ENCODE results near the gene RPRD1B.

The RPRD1B gene

DNA sequence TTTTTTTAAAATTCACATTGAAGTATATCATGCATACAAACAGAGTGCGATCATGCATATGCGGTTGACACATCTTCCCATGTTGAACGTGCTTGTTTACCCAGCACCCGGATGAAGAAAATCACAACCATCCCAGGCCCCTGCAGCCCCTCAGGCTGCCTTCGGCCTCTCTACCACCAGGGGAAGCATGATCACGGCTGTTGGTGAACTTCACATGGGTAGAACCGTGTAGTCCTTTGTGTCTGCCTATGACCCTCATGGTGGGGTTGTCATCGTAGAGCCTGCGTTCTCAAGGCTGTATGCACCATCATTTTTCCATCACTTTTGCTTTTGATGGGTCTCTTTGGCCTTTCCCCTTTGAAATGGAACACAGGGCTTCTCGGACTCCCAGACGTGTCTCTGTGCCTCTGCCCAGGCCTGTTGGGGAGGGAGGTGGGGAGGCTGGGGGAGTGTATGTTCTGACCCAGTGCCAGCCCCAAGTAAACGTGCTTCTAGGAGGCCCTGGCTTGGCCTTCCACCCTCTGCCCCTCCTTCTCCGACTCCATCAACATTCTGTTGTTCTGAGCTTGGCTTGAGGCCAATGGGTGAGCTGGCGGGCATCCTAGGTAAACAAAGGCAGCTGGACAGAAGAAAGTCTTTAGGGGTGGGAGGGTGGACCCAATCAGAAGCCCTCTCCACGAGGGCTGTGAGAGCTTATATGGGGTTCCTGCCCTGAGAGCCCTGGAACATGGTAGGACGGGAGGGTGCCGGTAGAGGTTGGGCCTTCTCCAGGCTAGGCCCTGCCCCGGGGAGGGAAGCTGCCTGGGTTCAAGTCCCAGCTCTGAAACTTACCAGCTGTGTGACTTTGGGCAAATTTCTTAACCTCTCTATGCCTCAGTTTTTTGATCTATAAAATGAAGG is 91.9 kb downstream of the RPRD1B start:
- DNase-seq: no peak

DNA sequence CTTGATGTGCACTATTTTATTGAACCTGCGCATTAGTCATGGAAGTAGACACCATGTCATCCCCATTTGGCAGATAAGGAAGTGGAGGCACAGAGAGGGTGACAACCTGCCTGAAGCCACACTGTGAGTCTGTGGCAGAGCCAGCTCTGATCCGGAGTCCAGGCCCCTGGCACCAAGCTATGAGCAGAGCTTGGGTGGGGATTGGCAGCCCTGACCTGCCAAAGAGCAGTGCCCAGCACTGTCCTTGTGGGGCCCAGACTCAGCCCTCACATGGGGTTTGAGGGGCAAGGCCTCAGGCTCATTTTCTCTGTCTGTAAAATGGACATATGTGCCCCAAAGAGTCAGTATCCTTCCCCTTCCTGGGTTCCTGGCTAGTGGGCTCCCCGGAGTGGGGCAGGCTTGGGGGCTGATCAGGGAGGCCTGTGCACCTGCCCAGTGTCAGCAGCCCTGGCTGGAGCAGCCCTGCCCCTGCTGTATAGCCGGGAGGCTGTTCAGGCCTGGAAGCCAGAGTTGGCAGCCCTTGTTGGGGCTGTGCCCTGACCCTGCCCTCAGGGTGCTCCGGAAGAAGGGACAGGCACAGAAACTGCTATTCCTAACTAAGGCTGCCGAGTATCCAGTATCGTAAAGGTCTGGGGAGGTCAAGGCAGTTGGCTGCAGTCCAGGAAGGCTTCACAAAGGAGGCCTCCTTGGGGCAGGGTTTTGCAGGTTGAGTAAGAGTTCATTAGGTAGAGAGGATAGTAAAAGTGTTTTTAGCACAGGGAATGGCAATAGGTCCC is 92.8 kb downstream of the RPRD1B start:
- DNase-seq: no peak

DNA sequence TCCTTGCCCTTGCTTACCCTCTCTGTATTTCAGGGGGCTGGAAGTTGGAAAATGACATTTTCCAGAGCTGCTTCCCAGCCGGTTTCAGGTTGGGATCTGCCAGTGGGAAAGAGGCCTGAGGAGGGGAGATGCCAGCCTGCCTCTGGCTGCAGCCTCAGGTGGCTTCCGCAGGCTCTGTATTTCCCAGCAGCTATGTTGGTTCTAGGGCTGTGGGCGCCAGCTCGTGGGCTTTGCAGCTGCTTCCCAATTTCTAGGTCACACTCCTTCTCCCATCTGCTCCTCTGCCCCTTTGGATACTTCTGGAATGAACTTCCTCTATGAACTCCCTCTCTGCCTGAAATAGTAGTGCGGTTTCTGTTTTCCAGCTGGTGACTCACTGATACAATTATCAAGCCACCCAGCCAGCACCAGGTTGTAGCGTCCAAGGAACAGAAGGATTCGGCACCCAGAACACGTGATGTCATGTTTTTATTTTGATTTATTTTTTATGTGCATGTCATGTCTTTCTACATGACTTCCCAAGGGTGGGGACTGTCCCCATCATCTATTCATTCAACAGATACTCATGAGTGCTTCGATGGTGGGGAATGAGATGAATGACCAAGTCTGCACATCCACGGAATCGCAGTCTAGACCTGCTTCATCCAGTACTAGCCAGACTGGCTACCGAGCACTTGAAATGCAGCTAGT is 93.5 kb downstream of the RPRD1B start:
- DNase-seq: no peak

DNA sequence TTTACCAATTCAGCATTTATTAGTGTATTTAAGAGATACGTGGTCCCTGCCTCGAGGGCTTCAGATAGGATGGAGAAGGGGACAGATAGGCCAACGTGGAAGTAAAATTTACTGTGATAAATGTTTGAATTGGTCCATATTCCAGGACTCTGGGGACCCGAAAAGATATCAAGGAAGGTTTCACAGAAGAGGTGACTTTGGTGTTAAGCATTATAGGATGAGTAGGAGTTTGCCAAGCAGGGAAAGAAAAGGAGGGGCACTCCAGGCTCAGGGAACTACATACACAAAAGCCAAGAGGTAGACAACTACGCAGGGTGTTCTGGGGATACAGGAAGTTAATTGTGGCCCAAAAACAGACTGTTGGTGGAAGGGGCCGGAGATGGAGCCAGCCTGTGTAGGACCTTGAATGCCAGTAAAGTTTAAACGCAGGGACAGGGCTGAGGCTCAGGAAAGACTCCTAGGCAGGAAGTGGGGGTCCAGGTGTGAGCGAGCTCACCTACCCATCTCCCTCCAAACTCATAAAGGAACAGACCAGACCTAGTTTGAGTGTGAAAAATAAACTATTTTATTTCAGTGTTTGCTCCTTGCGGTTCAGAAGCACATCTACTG is 94.5 kb downstream of the RPRD1B start:
- no peak for DNase-seq

DNA sequence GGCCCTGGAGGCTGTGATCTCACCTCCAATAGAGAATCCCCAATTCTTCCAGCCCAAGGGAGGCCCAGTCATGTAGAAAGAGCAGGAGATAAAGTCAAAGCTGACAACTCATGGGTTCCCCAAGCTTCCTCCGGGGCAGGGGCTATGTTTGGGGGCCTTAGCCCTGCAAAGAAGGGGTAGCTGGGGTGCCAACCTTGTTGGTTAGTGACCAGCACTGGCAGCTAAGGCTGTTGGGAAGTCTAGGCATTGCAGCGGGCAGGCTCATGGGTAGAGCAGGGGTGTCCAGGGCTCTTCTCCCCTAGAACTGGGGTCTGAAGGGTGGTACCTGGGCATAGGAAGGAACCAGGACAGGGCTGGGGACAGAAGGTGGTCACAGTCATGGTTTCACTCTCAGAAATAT is 95.1 kb downstream of the RPRD1B start:
- DNase-seq: no peak

DNA sequence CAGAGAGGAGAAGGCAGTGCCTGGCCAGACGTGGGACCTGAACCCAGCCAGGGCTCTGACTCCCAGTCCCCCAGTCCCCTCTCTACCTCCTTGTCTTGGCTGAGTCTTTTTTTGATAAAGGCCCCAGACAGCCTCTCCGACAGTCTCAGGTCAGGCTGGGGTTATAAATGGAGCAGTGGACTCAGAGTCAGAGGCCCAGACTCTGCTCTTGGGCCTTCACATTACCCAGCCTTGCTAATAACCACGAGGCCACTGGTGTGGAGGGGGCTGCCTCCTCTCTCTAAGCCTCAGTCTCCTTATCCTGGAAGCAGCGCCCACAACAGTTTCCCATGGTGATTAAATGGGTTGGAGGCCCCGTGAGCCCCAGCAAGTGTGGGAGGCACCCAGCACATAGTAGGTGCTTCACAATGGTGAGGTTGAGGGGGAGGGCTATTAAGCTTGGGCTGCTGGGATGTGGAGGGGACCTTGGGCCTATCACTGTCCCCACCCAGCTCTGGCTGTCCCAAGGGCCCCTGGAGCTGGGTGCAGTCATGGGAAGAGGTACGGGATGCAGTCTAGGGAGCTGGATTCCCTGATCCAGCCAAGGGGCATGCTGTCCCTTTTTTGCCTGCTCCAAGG is 95.8 kb downstream of the RPRD1B start:
- no peak for DNase-seq

DNA sequence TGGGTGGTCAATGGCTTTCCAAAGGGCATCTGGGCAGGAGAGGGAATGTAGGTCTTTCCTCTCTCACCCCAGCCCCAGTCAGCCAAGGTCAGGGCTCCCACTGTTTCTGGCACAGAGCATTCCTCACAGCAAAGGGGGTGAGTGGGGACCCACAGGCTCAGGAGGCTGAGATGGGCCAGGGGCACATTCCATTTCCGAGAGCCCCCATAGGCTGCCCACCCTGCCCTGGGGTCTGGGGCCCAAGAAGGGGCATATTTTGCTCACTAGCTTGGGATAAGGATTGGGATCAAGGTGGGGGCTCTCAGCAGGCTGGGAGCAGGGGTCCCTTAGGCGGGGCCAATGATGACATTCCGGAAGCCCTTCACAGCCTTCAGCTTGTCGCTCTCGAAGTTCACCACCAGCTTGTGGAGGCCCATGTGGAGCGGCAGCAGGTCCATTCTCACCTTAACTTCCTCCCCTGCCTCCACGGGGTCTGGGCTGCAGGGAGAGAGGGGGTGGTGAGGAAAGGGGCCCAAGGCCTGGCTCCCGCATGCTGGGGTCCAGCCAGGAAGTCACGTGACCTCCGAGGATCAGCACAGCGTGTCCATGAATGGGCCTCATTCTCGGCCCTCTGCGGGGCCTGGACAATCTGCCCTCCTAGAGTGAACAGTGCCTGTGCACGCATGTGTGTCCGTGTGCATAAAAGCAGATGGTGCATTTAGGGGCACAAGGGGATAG is 96.5 kb downstream of the RPRD1B start:
- no peak for DNase-seq

DNA sequence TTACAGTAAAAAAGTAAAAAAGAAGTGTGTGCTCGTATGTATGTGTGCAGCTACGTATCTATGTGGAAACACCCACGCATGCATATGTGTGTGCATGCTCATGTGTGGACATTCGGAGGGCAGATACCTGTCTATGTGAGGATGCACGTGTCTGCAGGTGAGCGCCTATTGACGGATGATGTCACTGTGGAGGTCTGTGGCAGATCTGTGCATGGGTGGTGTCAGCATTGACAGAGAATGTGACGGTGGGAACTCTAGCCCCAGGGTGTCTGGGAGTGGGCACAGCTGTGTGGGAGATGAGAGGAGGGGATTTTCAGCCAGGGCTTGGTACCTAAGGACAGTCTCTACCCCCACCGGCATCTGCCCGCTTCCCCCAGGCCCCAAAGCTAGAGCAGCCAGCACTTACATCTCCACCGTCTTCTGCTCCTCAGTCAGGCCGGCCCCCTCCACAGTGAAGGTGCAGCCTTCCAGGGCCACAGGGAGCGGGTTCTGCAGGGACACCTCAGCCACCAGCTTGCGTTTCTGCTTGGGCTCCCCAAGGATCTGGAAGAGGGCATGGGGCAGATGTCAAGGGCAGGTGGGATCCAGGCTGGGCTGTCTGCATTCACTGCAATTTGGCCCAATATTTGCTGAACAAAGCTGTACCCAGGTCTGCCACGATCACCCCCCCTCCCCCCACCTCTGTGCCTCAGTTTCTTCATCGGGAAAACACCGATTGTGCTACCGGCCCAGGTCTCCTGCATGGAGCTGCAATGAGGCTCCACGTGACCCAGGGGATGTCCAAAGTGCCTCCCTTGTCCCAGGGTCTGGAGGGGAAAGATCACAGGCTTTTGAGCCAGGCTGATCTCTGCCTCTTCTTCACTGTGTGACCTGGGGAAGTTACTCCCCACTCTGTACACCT is 97.4 kb downstream of the RPRD1B start:
- DNase-seq: no peak

DNA sequence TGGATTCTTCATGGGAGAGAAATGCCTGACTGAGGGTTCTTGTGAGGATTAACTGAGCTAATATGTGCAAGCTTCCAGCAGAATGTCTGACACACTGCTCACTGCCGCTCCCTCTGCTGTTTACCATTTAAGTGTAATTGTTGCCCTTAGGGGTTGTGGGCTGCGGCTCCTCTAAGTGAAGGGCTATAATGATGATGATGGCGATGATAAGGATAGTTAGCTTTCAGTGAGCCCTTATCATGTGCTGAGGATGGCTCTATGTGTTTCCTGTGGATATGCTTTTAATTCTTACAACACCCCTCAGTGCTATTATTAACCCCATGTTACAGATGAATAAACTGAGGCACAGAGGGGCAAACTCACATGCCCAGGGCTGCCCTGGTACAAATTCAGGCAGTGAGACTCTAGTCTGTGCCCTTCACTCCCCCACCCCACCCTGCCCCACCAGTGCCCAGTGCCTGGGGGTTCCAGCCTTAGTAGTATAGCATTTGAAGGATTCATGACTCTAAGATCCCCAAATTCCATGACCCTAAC is 98.1 kb downstream of the RPRD1B start:
- DNase-seq: no peak

DNA sequence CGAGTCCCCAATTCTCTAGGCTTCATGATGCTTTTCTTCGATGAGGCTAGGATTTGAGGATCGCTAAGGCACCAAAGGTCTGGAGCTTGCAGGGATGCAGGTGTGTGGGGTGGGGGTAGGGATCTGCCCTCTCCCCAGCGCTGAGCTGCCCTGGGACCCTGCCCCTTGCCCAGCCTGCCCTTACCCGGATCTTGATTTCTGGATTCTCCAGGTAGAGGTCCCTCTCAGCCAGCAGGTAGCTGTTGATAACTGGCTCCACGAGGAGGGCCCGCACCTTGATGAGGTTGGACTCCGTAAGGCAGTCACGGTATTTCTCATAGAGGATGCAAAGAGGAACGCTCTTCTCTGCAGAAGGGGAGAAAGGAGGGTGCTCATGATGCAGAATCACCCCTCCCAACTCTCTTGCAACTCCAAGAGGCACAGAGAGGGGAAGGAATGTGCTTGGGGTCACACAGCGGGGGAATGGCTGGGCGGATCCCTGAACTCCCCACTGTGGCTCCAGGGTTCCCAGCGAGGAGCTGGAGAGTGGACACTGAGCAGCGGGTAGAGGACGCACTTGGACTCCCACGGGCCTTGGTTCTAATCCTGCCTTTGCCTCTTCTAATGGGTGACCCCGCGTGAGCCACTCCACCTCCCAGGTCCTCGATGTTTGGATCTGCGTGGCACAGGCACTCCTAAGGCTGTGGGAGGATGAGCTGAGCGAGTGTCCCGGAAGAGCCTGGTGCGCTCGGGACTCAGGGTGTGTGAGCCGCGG is 98.8 kb downstream of the RPRD1B start:
- DNase-seq: no peak

DNA sequence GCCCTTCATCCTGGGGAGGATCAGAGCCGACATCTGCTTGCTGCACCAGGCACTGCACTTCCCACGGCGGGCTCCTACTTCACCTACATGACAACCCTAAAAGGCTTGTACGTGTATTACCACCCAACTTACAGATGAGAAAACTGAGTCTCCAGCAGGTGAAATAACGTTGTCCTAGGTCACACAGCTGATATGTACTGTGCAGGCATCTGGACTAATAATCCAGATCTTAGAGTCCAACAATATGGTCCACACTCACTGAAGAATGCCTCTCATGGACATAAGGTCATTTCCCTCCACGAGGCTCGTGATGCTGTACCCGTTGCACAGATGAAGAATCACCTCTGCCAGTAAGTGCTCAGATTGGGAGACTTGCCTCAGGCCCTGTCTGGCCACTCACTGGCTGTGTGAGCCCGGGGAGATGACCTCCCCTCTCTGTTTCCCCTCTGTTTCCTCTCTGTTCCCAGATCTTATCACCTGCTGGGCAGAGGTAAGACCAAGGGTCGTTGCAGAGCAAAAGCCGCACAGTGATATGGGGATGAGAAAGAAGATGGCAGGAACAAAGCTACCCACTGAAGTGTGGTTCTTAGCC is 99.5 kb downstream of the RPRD1B start:
- DNase-seq: no peak

DNA sequence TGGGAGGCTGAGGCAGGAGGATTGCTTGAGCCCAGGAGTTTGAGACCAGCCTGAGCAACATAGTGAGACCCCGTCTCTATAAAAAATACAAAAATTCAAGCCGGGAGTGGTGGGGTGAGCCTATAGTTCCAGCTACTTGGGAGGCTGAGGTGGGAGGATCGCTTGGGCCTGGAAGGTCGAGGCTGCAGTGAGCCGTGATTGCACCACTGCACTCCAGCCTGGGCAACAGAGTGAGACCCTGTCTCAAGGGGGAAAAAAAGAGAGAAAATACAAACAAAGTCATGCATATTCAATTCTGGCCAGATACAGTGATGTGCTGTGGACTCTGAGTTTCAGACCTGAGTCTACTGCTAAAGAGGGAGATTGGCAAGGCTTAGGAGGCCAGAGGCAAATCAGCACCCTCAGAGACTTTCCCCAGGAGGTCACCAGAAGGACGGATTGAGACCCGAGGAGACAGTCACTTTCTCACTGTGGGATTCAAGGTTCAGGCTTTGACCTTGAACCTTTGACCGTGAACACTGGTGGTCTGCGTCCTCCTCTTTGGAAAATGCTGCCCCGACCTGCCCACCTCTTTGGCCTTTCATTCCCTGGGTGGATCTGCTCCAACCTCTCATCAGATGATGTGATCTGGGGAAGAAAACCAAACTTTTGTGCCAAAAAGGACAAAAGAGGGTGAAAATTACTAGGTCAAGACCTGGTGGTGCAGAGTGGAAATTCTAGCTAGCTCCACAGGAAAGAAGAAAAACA is 100.3 kb downstream of the RPRD1B start:
- no peak for DNase-seq

DNA sequence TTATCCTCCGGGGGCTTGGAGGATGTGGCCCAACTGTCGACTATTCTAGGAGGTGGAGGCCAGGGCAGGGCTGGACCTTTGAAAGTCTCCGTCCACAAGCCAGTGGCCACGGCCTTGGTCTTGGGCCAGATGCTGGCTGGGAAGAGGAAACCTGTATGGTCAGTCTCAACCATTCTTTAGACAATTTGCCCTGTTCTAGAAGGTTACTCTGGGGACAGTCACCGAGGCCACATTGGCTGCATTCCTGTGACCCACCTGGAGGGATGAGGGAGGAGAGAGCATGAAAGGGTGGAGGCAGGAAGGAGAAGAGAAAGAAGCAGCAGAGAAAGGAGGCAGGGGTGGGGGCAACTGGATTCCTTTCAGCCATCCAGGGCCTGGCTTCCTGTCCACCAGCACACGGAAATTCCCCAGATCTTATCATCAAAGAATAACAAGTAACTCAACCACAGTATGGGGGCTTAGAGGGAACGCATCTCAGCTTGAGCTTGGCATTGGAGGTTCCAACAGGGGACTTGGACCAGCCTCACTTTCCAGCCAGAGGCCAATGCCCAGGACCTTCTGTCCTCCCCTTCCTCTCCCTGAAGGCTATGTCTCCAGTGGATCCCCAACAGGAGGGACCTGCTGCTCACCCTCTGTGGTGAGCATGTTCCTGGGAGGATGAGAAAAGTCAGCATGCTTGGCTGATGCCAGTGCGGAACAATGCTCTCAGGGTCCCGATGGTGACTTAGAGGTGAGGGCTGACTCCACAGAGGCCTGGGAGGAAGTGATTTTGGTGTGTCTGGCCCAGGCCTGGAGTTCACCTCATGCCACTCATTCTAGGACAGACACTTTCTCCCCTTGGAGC is 101.1 kb downstream of the RPRD1B start:
- no peak for DNase-seq

DNA sequence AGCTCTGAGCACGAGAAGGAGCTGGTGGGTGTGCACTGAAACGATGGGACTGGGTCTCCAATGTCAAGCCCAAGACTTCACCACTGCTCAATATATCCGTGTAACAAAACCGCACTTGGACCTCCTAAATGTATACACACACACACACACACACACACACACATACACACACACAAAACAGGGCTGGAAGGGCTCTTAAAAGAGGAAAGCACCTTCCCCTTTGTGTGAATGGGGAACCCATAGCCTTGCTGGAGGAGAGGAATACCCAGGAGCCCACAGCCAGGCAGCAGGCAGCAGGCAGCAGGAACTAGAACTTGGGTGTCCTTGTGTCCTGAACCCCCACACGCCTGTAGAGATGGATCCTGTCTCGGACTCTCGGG is 101.7 kb downstream of the RPRD1B start:
- no peak for DNase-seq

DNA sequence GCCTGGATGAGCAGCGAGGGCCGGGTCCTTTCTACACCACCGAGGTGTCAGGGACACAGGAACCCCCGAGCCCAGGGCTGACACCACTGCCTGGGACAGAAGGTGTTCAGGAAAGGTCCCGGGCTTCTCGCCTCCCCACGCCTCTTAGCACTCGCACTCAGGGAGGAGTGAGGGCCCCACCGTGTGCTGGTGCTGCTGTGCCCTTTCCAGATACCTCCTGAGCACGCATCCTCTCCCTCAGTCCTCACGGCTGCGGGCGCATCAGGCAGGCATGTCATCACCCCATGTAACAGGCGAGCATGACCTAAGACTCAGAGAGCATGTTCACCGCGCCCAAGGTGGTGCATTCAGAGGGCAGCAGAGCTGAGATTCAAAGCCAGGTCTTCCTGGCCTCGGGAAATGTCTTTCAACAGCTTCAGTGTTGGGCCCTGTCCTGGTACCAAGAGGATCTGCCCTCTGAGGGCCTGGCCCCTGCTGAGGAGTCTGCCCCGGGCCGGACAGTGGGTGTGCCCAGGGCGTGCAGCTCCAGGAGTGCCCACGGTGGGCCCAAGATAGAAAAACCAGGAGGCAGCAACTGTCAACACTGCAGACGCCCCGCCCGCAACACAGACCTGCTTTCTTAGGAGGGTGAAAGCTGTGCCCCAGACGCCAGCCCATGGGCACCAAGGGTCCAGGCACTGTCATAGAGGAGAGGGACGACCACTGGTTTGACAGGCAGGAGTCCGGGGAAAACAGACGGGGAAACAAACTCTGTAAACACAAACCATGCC is 102.3 kb downstream of the RPRD1B start:
- no peak for DNase-seq

DNA sequence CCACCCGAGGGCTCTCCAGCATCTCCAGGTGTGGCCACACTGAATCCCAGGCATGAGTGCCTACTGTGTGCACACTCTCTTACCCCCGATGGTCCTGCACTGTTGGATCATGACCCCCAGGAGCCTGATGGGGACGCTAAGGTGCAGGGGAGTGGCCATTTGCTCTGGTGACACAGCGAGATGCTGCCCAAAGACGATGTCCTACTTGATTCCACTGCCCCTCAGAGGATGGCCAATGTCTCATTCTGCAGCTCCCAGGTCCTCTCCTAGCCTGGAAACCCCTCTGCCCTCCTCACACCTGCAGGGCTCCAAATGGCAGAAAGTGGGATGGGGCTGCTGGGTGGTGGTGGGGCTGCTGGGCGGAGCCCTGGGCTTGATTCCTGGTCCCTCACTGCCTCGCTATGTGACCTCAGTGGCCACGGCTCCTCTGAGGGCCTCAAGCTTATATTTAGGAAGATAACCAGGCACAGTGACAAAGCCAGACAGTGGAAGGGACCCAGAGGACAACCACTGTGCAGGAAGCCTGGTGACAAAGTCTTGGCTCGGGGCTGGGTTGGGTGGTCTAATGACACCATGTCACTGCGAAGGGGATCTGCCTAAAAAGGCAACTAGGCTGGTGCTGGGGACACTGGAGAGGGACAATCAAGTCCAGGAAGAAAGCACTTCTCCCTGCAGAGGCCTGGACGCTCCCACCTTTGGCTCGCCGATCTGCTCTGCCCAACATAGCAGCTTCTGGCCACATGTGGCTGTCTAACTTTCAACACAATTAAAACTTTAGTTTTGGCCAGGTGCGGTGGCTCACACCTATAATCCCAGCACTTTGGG is 103.1 kb downstream of the RPRD1B start:
- DNase-seq: no peak
